Adipose tissue (tissue), 3 donors: ENCODE results near the gene ATP5F1E. TPM values are rescaled to one million over a fixed set of nuclear protein-coding genes. Genes with fewer than 3 reads are reported as not detected.
"Not testable (repeated sequence)": the region's sequence is repeated elsewhere in the genome, so short reads cannot be mapped to it uniquely, and the experiment has no call there.

Experiments
- H3K27ac ChIP-seq: one replicate; pipeline ENCODE4 v1.5.1; 2013; ENCODE audit warnings: low read depth, low read length
- WGBS, 3 donors: extraction: QIAGEN DNeasy Blood & Tissue Kit; methylation state at CpG; one replicate each; pipeline ENCODE4 v1.1.7; 2013; 5-methylcytosine and 5-hydroxymethylcytosine counted together
- polyA plus RNA-seq, 3 donors: library from polyadenylated mRNA; stranded (reverse); fragments of 200-250 nt; gene quantifications; one replicate each; pipeline ENCODE4 v1.2.3, GENCODE V29; 2013
- donor health status: healthy with polysubstance abuse.
- donor health status: Bipolar disorder and iron deficiency.
- donor health status: healthy.

The ATP5F1E gene
- polyA plus RNA-seq, 3 donors: 21.7 to 84.9 (median 77.4) TPM

- no peak overlapping the region for H3K27ac ChIP-seq
Measured at GRCh38 chr20:59013031-59013951, 18.8 kb downstream of the ATP5F1E start.

GRCh38 chr20:59011874-59012157 lies 20.3 kb downstream of the ATP5F1E start:
- not testable (repeated sequence) for H3K27ac ChIP-seq
- 92 to 95% (median 92%) methylated on average over 3 of the region's 3 CpGs for WGBS, 3 donors

More at GRCh38 chr20:59013031-59013951, 18.8 kb downstream of the ATP5F1E start:
- 86 to 91% (median 90%) methylated on average over 16 to 17 of the region's 17 CpGs for WGBS, 3 donors

- no peak overlapping the region for H3K27ac ChIP-seq
- 51 to 64% (median 57%) methylated on average over 17 of the region's 17 CpGs for WGBS, 3 donors
Measured at GRCh38 chr20:59010995-59011873, 20.9 kb downstream of the ATP5F1E start.

GRCh38 chr20:59010321-59010994 lies 21.7 kb downstream of the ATP5F1E start:
- 69 to 73% (median 73%) methylated on average over 8 of the region's 8 CpGs for WGBS, 3 donors
- no peak overlapping the region for H3K27ac ChIP-seq

GRCh38 chr20:59008715-59009336 lies 23.3 kb downstream of the ATP5F1E start:
- no peak overlapping the region for H3K27ac ChIP-seq
- WGBS, 3 donors: 84 to 87% (median 86%) methylated on average over 8 of the region's 8 CpGs

GRCh38 chr20:59007665-59008511 lies 24.2 kb downstream of the ATP5F1E start:
- no peak overlapping the region for H3K27ac ChIP-seq
- 65 to 88% (median 68%) methylated on average over 24 of the region's 24 CpGs for WGBS, 3 donors

- 2 to 7% (median 4%) methylated on average over 35 to 82 of the region's 82 CpGs for WGBS, 3 donors
- H3K27ac ChIP-seq: peak within 1 kb of the TSS; percentile 69
Measured at GRCh38 chr20:59006864-59007664, 25.1 kb downstream of the ATP5F1E start, which contains the start of gene CTSZ. Gene CTSZ (minus strand): TSS chr20:59007254. CDS start chr20:59007128, 126 bp downstream.

- 29 to 40% (median 36%) methylated on average over 29 of the region's 29 CpGs for WGBS, 3 donors
Measured at GRCh38 chr20:59006167-59006863, 25.8 kb downstream of the ATP5F1E start.

GRCh38 chr20:59005523-59006166 lies 26.5 kb downstream of the ATP5F1E start:
- WGBS, 3 donors: 66 to 85% (median 69%) methylated on average over 3 of the region's 3 CpGs
- H3K27ac ChIP-seq: no peak overlapping the region

More at GRCh38 chr20:59006167-59006863, 25.8 kb downstream of the ATP5F1E start:
- H3K27ac ChIP-seq: peak overlapping the region; percentile 69

GRCh38 chr20:59004763-59005522 lies 27.2 kb downstream of the ATP5F1E start:
- H3K27ac ChIP-seq: peak overlapping the region; percentile 2
- WGBS, 3 donors: 29 to 51% (median 29%) methylated on average over 17 of the region's 17 CpGs

GRCh38 chr20:59004493-59004762 lies 27.7 kb downstream of the ATP5F1E start:
- whole genome bisulfite sequencing, 3 donors: 33 to 62% (median 42%) methylated on average over 4 of the region's 4 CpGs
- no peak overlapping the region for H3K27ac ChIP-seq

GRCh38 chr20:59003836-59004492 lies 28.2 kb downstream of the ATP5F1E start:
- H3K27ac ChIP-seq: no peak overlapping the region
- WGBS, 3 donors: 75 to 81% (median 78%) methylated on average over 16 of the region's 16 CpGs

GRCh38 chr20:59002874-59003399 lies 29.2 kb downstream of the ATP5F1E start:
- WGBS, 3 donors: 84 to 88% (median 88%) methylated on average over 17 of the region's 17 CpGs

GRCh38 chr20:59002388-59002787 lies 29.7 kb downstream of the ATP5F1E start:
- H3K27ac ChIP-seq: no peak overlapping the region
- 79 to 88% (median 87%) methylated on average over 7 to 8 of the region's 8 CpGs for WGBS, 3 donors

More at GRCh38 chr20:59002874-59003399, 29.2 kb downstream of the ATP5F1E start:
- H3K27ac ChIP-seq: no peak overlapping the region
